IMR-90 (cell line): Measurements from ENCODE around the gene SRRM1. TPM values are rescaled to one million over a fixed set of nuclear protein-coding genes. Genes with fewer than 3 reads are reported as not detected.

ENCODE experiments used
- ATAC-seq: fragments of 200-7000 bp; cut with Tn5 transposase; 2 replicates; pipeline ENCODE4 v1.9.1; 2020; ENCODE audit warnings: low read depth, mild to moderate bottlenecking, moderate library complexity
- BruUV-seq: library from RNA; stranded (reverse); fragments of 400-500 nt; replicated peaks from 2 replicates; lab custom pipeline; 2021; lab: Mats Ljungman, UMichigan
- CTCF ChIA-PET: fragments of 300-600 bp; formaldehyde crosslinking; extraction: SDS; loops from one replicate; lab custom pipeline; 2021; ENCODE audit warnings: antibody characterized with exemption; lab: Yijun Ruan, JAX
- POLR2A ChIA-PET: fragments of 300-600 bp; sonication (Branson Sonifier 250); formaldehyde crosslinking; loops from one replicate; lab custom pipeline; 2022; ENCODE audit warnings: antibody characterized with exemption; ENCODE audit not compliant: unreplicated experiment; lab: Charles Lee
- DNase-seq: peaks from one replicate; pipeline ENCODE4 v3.0.0; 2013
- H2AFZ ChIP-seq: replicated peaks from 2 replicates; pipeline ENCODE3; 2013; ENCODE audit warnings: low read length, mild to moderate bottlenecking; ENCODE audit not compliant: poor library complexity
- H2AK5ac ChIP-seq: 2 replicates; pipeline ENCODE4 v1.6.1; 2013; ENCODE audit warnings: low read depth, low read length, inconsistent platforms
- H2AK9ac ChIP-seq: replicated peaks from 2 replicates; pipeline ENCODE3; 2013; ENCODE audit warnings: mild to moderate bottlenecking, low read depth, low read length, moderate library complexity; ENCODE audit not compliant: poor library complexity
- H2BK120ac ChIP-seq: 2 replicates; pipeline ENCODE4 v1.6.1; 2013; ENCODE audit warnings: low read depth, low read length, inconsistent platforms
- H2BK15ac ChIP-seq: 3 replicates; pipeline ENCODE4 v1.6.1; 2013; ENCODE audit warnings: low read depth, low read length, inconsistent platforms
- H2BK20ac ChIP-seq: 2 replicates; pipeline ENCODE4 v1.6.1; 2013; ENCODE audit warnings: low read depth, mild to moderate bottlenecking, inconsistent platforms, low read length, moderate library complexity
- H2BK5ac ChIP-seq: 2 replicates; pipeline ENCODE4 v1.6.1; 2013; ENCODE audit warnings: mild to moderate bottlenecking, low read depth, low read length, inconsistent platforms; ENCODE audit not compliant: poor library complexity, severe bottlenecking
- H3K14ac ChIP-seq: replicated peaks from 2 replicates; pipeline ENCODE4 v1.6.1; 2013; ENCODE audit warnings: low read depth, low read length, inconsistent platforms
- H3K18ac ChIP-seq: 2 replicates; pipeline ENCODE4 v1.6.1; 2013; ENCODE audit warnings: low read depth, low read length, control low read depth
- H3K23ac ChIP-seq: 2 replicates; pipeline ENCODE4 v1.6.1; 2013; ENCODE audit warnings: low read depth, low read length, inconsistent platforms
- H3K27ac ChIP-seq: 2 replicates; pipeline ENCODE4 v1.5.1; 2013; ENCODE audit warnings: mild to moderate bottlenecking, control low read depth, low read length; ENCODE audit not compliant: insufficient read depth
- H3K27me3 ChIP-seq: 2 replicates; pipeline ENCODE4 v1.6.1; 2013; ENCODE audit warnings: low read length; ENCODE audit not compliant: control insufficient read depth, insufficient read depth
- H3K36me3 ChIP-seq: 2 replicates; pipeline ENCODE4 v1.6.1; 2013; ENCODE audit warnings: low read length, mixed read lengths; ENCODE audit not compliant: control insufficient read depth, insufficient read depth
- H3K4ac ChIP-seq: 2 replicates; pipeline ENCODE4 v1.6.1; 2013; ENCODE audit warnings: low read depth, low read length, inconsistent platforms
- H3K4me1 ChIP-seq: 2 replicates; pipeline ENCODE4 v1.6.1; 2013; ENCODE audit warnings: low read length, mixed read lengths; ENCODE audit not compliant: control insufficient read depth, insufficient read depth
- H3K4me2 ChIP-seq: 2 replicates; pipeline ENCODE4 v1.6.1; 2013; ENCODE audit warnings: low read depth, mild to moderate bottlenecking, control low read depth, low read length, moderate library complexity
- H3K4me3 ChIP-seq: 2 replicates; pipeline ENCODE4 v1.5.1; 2013; ENCODE audit warnings: low read depth, mild to moderate bottlenecking, control low read depth, low read length, moderate library complexity; ENCODE audit not compliant: insufficient read depth
- H3K56ac ChIP-seq: 2 replicates; pipeline ENCODE4 v1.6.1; 2013; ENCODE audit warnings: low read length, inconsistent platforms; ENCODE audit not compliant: insufficient read depth; ENCODE audit errors: extremely low read depth
- H3K79me1 ChIP-seq, 2 experiments: 2 replicates each; pipeline ENCODE4 v1.6.1; 2013; ENCODE audit warnings: low read length in 2 of 2, inconsistent platforms in 1 of 2, low read depth in 1 of 2
- H3K9ac ChIP-seq: 2 replicates; pipeline ENCODE4 v1.6.1; 2013; ENCODE audit warnings: low read depth, low read length, control low read depth
- H3K9me1 ChIP-seq: 2 replicates; pipeline ENCODE4 v1.6.1; 2013; ENCODE audit warnings: low read length, inconsistent platforms; ENCODE audit not compliant: insufficient read depth
- H3K9me3 ChIP-seq: 2 replicates; pipeline ENCODE4 v1.6.1; 2013; ENCODE audit warnings: low read length; ENCODE audit not compliant: control insufficient read depth, insufficient read depth
- H4K20me1 ChIP-seq: 2 replicates; pipeline ENCODE4 v1.6.1; 2013; ENCODE audit warnings: low read length, inconsistent platforms; ENCODE audit not compliant: insufficient read depth
- H4K5ac ChIP-seq: 2 replicates; pipeline ENCODE4 v1.6.1; 2013; ENCODE audit warnings: mild to moderate bottlenecking, low read depth, low read length, control low read depth
- H4K8ac ChIP-seq, 2 experiments: 2 replicates each; pipeline ENCODE4 v1.6.1; 2013; ENCODE audit warnings: low read depth in 2 of 2, low read length in 2 of 2, control low read depth in 1 of 2, inconsistent platforms in 1 of 2
- H4K91ac ChIP-seq: 2 replicates; pipeline ENCODE4 v1.6.1; 2013; ENCODE audit warnings: low read depth, low read length, inconsistent platforms; ENCODE audit not compliant: insufficient read depth
- BHLHE40 ChIP-seq: fragments of 150-350 bp; IDR thresholded peaks from 2 replicates; pipeline ENCODE4 v1.6.1; 2016; ENCODE audit warnings: mild to moderate bottlenecking, low read depth, low read length
- CEBPB ChIP-seq: IDR thresholded peaks from 2 replicates; pipeline ENCODE4 v1.6.1; 2012; ENCODE audit warnings: low read depth, low read length, improper control_type of control experiment
- CHD1 ChIP-seq: IDR thresholded peaks from 2 replicates; pipeline ENCODE4 v1.6.1; 2012; ENCODE audit warnings: low read depth, low read length, improper control_type of control experiment
- FOS ChIP-seq: fragments of 150-350 bp; IDR thresholded peaks from 2 replicates; pipeline ENCODE4 v1.6.1; 2016; ENCODE audit warnings: low read depth, low read length
- MAFK ChIP-seq: IDR thresholded peaks from 2 replicates; pipeline ENCODE4 v1.6.1; 2012; ENCODE audit warnings: low read depth, low read length, improper control_type of control experiment
- MAZ ChIP-seq: IDR thresholded peaks from 2 replicates; pipeline ENCODE4 v1.6.1; 2012; ENCODE audit warnings: low read depth, mild to moderate bottlenecking, low read length, improper control_type of control experiment, moderate library complexity, borderline replicate concordance
- NFE2L2 ChIP-seq: fragments of 150-350 bp; IDR thresholded peaks from 2 replicates; pipeline ENCODE4 v1.6.1; 2016; ENCODE audit warnings: low read depth, mild to moderate bottlenecking, low read length
- POLR2A ChIP-seq: IDR thresholded peaks from 2 replicates; pipeline ENCODE4 v1.6.1; 2012; ENCODE audit warnings: mild to moderate bottlenecking, low read depth, low read length
- RAD21 ChIP-seq: IDR thresholded peaks from 2 replicates; pipeline ENCODE4 v1.6.1; 2012; ENCODE audit warnings: low read length, improper control_type of control experiment
- RCOR1 ChIP-seq: IDR thresholded peaks from 2 replicates; pipeline ENCODE4 v1.6.1; 2012; ENCODE audit warnings: mild to moderate bottlenecking, low read length, improper control_type of control experiment; ENCODE audit not compliant: insufficient replicate concordance
- RFX5 ChIP-seq: IDR thresholded peaks from 2 replicates; pipeline ENCODE4 v1.8.0; 2012; ENCODE audit warnings: low read depth, mild to moderate bottlenecking, low read length, moderate library complexity
- SMC3 ChIP-seq: fragments of 150-350 bp; IDR thresholded peaks from 2 replicates; pipeline ENCODE4 v1.6.1; 2016; ENCODE audit warnings: low read depth, mild to moderate bottlenecking, antibody characterized with exemption, low read length, moderate library complexity
- USF2 ChIP-seq: fragments of 150-350 bp; IDR thresholded peaks from 2 replicates; pipeline ENCODE4 v1.6.1; 2017; ENCODE audit warnings: mild to moderate bottlenecking, antibody characterized with exemption, low read length, low read depth
- WGBS, 2 experiments: methylation state at CpG; one replicate each; pipeline versions ENCODE4 v1.1.5 to v1.1.7; 2013; ENCODE audit warnings: missing lambda C conversion rate in 2 of 2; ENCODE audit not compliant: insufficient read length in 1 of 2; ENCODE audit errors: extremely low coverage in 2 of 2; 5-methylcytosine and 5-hydroxymethylcytosine counted together
- dilution Hi-C: fragments of 300-500 bp; cut with HindIII; formaldehyde crosslinking; loops from one replicate; pipeline ENCODE4 v1.14.3; 2018; ENCODE audit warnings: low sequenced_read_pairs; ENCODE audit not compliant: unreplicated experiment
- in situ Hi-C: fragments of 300-500 bp; cut with MboI; formaldehyde crosslinking; loops from 3 replicates; pipeline ENCODE4 v1.14.3; 2019; ENCODE audit warnings: low sequenced_read_pairs, inconsistent platforms, mixed read lengths
- intact Hi-C: fragments of 100-400 bp; cut with micrococcal nuclease; formaldehyde crosslinking; loops from 2 replicates; pipeline ENCODE4 v1.10.0; 2022
- polyA plus RNA-seq, 3 experiments: library from polyadenylated mRNA; depleted of rRNA; stranded (reverse); fragments of >200 nt; gene quantifications; 2 replicates each; pipeline ENCODE4 v1.2.3, GENCODE V29; 2012; ENCODE audit warnings: low replicate concordance in 1 of 3
- total RNA-seq: library from RNA; depleted of rRNA; stranded (reverse); fragments of >200 nt; gene quantifications from 2 replicates; pipeline ENCODE4 v1.2.3, GENCODE V29; 2012
- TF ChIP-seq, protein P1 (sequence below): conservative IDR thresholded peaks from 2 replicates; pipeline ENCODE4 v1.5.1; 2012; ENCODE audit warnings: mild to moderate bottlenecking, low read depth, low read length, improper control_type of control experiment
- TF ChIP-seq, protein P2 (sequence below): fragments of 150-350 bp; IDR thresholded peaks from 2 replicates; pipeline ENCODE4 v1.6.1; 2016; ENCODE audit warnings: low read depth, mild to moderate bottlenecking, low read length, moderate library complexity, borderline replicate concordance

SRRM1 gene
- total and polyA plus RNA-seq, 2 of the 4 experiments (the other 2 are of a cell fraction), result 13.6 to 94.1 TPM

GRCh38 chr1:24599265-24599664 lies 43.8 kb upstream of the SRRM1 start:
- Histone ChIP-seq H4K8ac (no peak overlapping the region), H2BK120ac (no peak overlapping the region), H4K5ac (no peak overlapping the region), H2AFZ (no peak overlapping the region), H2AK5ac (no peak overlapping the region), H4K91ac (no peak overlapping the region), H3K9me3 (no peaks in the 10 kb centered on the region), H3K79me1 (no peaks in the 10 kb centered on the region), H2BK5ac (no peak overlapping the region), H3K36me3 (no peaks in the 10 kb centered on the region), H3K27me3 (peaks cover 7% of the 10 kb centered on the region), H4K20me1 (no peaks in the 10 kb centered on the region), H3K56ac (no peak overlapping the region), H3K14ac (no peak overlapping the region), H2BK15ac (no peak overlapping the region), H3K4me1 (peaks cover 2% of the 10 kb centered on the region; the same call in 1 of the 2 replicates), H3K9ac (no peak overlapping the region), H3K27ac (no peak overlapping the region), H2BK20ac (no peak overlapping the region), H3K4ac (no peak overlapping the region), H2AK9ac (no peak overlapping the region), H3K18ac (no peak overlapping the region), H3K4me3 (no peak overlapping the region), H3K4me2 (no peak overlapping the region), H3K9me1 (no peaks in the 10 kb centered on the region), H3K23ac (no peak overlapping the region)
- no peak for DNase-seq
- ChIA-PET CTCF (no interaction called here), POLR2A (interaction anchor here (0.6 kb wide), 1 partner anchor 15 kb away, joined by 3 read pairs; no protein-coding TSS in a partner anchor)
- intact Hi-C loops, result no loop called here
- in situ Hi-C loops, result no loop called here
- no TSS peak for BruUV-seq
- WGBS, 2 experiments, result no CpG with 5 or more reads among the region's 3 CpGs
- no peak for ATAC-seq
- TF ChIP-seq, protein P1, sequence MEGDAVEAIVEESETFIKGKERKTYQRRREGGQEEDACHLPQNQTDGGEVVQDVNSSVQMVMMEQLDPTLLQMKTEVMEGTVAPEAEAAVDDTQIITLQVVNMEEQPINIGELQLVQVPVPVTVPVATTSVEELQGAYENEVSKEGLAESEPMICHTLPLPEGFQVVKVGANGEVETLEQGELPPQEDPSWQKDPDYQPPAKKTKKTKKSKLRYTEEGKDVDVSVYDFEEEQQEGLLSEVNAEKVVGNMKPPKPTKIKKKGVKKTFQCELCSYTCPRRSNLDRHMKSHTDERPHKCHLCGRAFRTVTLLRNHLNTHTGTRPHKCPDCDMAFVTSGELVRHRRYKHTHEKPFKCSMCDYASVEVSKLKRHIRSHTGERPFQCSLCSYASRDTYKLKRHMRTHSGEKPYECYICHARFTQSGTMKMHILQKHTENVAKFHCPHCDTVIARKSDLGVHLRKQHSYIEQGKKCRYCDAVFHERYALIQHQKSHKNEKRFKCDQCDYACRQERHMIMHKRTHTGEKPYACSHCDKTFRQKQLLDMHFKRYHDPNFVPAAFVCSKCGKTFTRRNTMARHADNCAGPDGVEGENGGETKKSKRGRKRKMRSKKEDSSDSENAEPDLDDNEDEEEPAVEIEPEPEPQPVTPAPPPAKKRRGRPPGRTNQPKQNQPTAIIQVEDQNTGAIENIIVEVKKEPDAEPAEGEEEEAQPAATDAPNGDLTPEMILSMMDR, result no peak
- TF ChIP-seq FOS (no peak), CHD1 (no peak), MAZ (no peak), RCOR1 (no peak), MAFK (no peak), RAD21 (no peak), USF2 (no peak), POLR2A (no peak), NFE2L2 (no peak), CEBPB (no peak), RFX5 (no peak), BHLHE40 (no peak), SMC3 (no peak)
- TF ChIP-seq, protein P2, sequence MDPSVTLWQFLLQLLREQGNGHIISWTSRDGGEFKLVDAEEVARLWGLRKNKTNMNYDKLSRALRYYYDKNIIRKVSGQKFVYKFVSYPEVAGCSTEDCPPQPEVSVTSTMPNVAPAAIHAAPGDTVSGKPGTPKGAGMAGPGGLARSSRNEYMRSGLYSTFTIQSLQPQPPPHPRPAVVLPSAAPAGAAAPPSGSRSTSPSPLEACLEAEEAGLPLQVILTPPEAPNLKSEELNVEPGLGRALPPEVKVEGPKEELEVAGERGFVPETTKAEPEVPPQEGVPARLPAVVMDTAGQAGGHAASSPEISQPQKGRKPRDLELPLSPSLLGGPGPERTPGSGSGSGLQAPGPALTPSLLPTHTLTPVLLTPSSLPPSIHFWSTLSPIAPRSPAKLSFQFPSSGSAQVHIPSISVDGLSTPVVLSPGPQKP, result no peak
- dilution Hi-C loops, result no loop called here
